Nephron (organoid): ENCODE results near the gene ERLEC1.
"Not testable (repeated sequence)": the region's sequence is repeated elsewhere in the genome, so short reads cannot be mapped to it uniquely, and the experiment has no call there.

Source experiments
- H3K27ac Mint-ChIP-seq, 3 experiments: 2 replicates each; pipeline ENCODE4 v1.8.0; 2020; ENCODE audit warnings: mixed read lengths in 3 of 3, mild to moderate bottlenecking in 2 of 3, moderate library complexity in 1 of 3
- H3K27me3 Mint-ChIP-seq: 2 replicates; pipeline ENCODE4 v1.8.0; 2021; ENCODE audit warnings: low read depth, mild to moderate bottlenecking, moderate library complexity, mixed read lengths
- H3K36me3 Mint-ChIP-seq: 2 replicates; pipeline ENCODE4 v1.8.0; 2020; ENCODE audit warnings: low read depth, mixed read lengths
- H3K4me1 Mint-ChIP-seq: 2 replicates; pipeline ENCODE4 v1.8.0; 2020; ENCODE audit warnings: mixed read lengths
- H3K4me3 Mint-ChIP-seq, 3 experiments: 2 replicates each; pipeline ENCODE4 v1.8.0; 2020; ENCODE audit warnings: mild to moderate bottlenecking in 3 of 3, mixed read lengths in 3 of 3, moderate library complexity in 2 of 3
- H3K9me3 Mint-ChIP-seq: 2 replicates; pipeline ENCODE4 v1.8.0; 2020; ENCODE audit warnings: mixed read lengths
- CTCF ChIP-seq, 3 experiments: fragments of 200-600 bp; sonication (generic); IDR thresholded peaks; one replicate each; pipeline ENCODE4 v1.5.0; 2021; ENCODE audit warnings: antibody characterized with exemption in 3 of 3; ENCODE audit not compliant: unreplicated experiment in 3 of 3

The ERLEC1 gene

GRCh38 chr2:53829273-53829979 is 42.6 kb downstream of the ERLEC1 start:
- Mint-ChIP-seq H3K4me3 (no peak overlapping the region), H3K27me3 (no peaks in the 10 kb centered on the region), H3K4me1 (peaks cover 4% of the 10 kb centered on the region), H3K36me3 (peaks cover 21% of the 10 kb centered on the region), H3K9me3 (no peaks in the 10 kb centered on the region), H3K27ac (no peak overlapping the region)
- TF ChIP-seq CTCF (IDR thresholded peaks at IDR 0.05; ENCODE audit: unreplicated experiment in 3 of 3), result no peak

- H3K4me1 Mint-ChIP-seq, H3K27ac Mint-ChIP-seq, H3K27me3 Mint-ChIP-seq, H3K4me3 Mint-ChIP-seq, H3K9me3 Mint-ChIP-seq: not testable (repeated sequence)
- H3K36me3 Mint-ChIP-seq, result peaks cover 25% of the 10 kb centered on the region
Observed at GRCh38 chr2:53829980-53830290, 43.1 kb downstream of the ERLEC1 start.

GRCh38 chr2:53840580-53840979 is 53.7 kb downstream of the ERLEC1 start:
- TF ChIP-seq CTCF (IDR thresholded peaks at IDR 0.05; ENCODE audit: unreplicated experiment in 3 of 3), result no peak
- no peaks in the 10 kb centered on the region for H3K4me1 Mint-ChIP-seq
- peaks cover 15% of the 10 kb centered on the region for H3K36me3 Mint-ChIP-seq
- H3K27ac Mint-ChIP-seq, result no peak overlapping the region
- no peak overlapping the region for H3K4me3 Mint-ChIP-seq
- H3K27me3 Mint-ChIP-seq, result no peaks in the 10 kb centered on the region
- peaks cover 2% of the 10 kb centered on the region for H3K9me3 Mint-ChIP-seq

- H3K27me3 Mint-ChIP-seq, H3K9me3 Mint-ChIP-seq, H3K4me3 Mint-ChIP-seq, H3K4me1 Mint-ChIP-seq, H3K27ac Mint-ChIP-seq, H3K36me3 Mint-ChIP-seq: not testable (repeated sequence)
Observed at GRCh38 chr2:53841651-53842050, 54.8 kb downstream of the ERLEC1 start.

GRCh38 chr2:53842891-53843290 is 56.0 kb downstream of the ERLEC1 start:
- Mint-ChIP-seq H3K27ac (no peak overlapping the region), H3K4me1 (no peaks in the 10 kb centered on the region), H3K36me3 (peaks cover 9% of the 10 kb centered on the region), H3K9me3 (peaks cover 2% of the 10 kb centered on the region), H3K27me3 (no peaks in the 10 kb centered on the region), H3K4me3 (no peak overlapping the region)
- no peak for TF ChIP-seq CTCF (IDR thresholded peaks at IDR 0.05; ENCODE audit: unreplicated experiment in 3 of 3)

- H3K4me1 Mint-ChIP-seq, result no peaks in the 10 kb centered on the region
- H3K9me3 Mint-ChIP-seq, result peaks cover 2% of the 10 kb centered on the region
- TF ChIP-seq CTCF (IDR thresholded peaks at IDR 0.05; ENCODE audit: unreplicated experiment in 3 of 3), result no peak
- H3K4me3 Mint-ChIP-seq, result no peak overlapping the region
- H3K27me3 Mint-ChIP-seq, result no peaks in the 10 kb centered on the region
- no peak overlapping the region for H3K27ac Mint-ChIP-seq
- H3K36me3 Mint-ChIP-seq, result peaks cover 15% of the 10 kb centered on the region
Observed at GRCh38 chr2:53843595-53843994, 56.8 kb downstream of the ERLEC1 start.

GRCh38 chr2:53848062-53848461 is 61.2 kb downstream of the ERLEC1 start:
- TF ChIP-seq CTCF (IDR thresholded peaks at IDR 0.05; ENCODE audit: unreplicated experiment in 3 of 3), result no peak
- peaks cover 2% of the 10 kb centered on the region for H3K9me3 Mint-ChIP-seq
- H3K27me3 Mint-ChIP-seq, result no peaks in the 10 kb centered on the region
- no peak overlapping the region for H3K27ac Mint-ChIP-seq
- peaks cover 17% of the 10 kb centered on the region for H3K36me3 Mint-ChIP-seq
- no peak overlapping the region for H3K4me3 Mint-ChIP-seq
- no peaks in the 10 kb centered on the region for H3K4me1 Mint-ChIP-seq

GRCh38 chr2:53851052-53851757 is 64.4 kb downstream of the ERLEC1 start:
- H3K27ac Mint-ChIP-seq, H3K4me1 Mint-ChIP-seq, H3K4me3 Mint-ChIP-seq, H3K9me3 Mint-ChIP-seq, H3K27me3 Mint-ChIP-seq: not testable (repeated sequence)
- peaks cover 36% of the 10 kb centered on the region for H3K36me3 Mint-ChIP-seq
